ENCODE measurements around the gene NAGA. TPM values are rescaled to one million over a fixed set of nuclear protein-coding genes. Genes with fewer than 3 reads are reported as not detected.

The NAGA gene
- total and polyA plus RNA-seq, 2 donors (not counting 1 experiment from before 2014, with no cell fraction given), result 24.5 to 43.4 TPM

DNA sequence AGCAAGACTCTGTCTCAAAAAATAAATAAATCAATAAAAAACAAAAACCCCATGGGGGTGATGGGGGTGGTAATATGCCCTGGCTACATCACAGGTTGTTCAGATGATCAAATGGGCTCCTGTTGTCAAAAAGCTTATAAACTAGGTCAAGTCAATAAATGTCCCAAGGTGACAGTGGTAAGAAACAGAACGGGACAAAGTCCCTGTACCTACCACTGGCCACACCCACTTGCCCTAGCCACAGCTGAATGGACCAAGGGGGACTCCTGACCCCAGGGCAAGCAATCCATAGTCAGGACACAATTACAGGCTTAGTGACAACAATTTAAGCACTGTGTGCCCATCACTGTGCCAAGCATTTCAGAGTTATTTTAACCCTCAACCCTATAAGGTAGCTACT is 6.0 kb downstream of the NAGA start:
- H3K9ac ChIP-seq (ENCODE audit: insufficient read depth, low read length), result no peak overlapping the region
- DNase-seq (ENCODE audit: low read depth in 2 of 2), result no peak
- TF ChIP-seq EZH2 (IDR thresholded peaks at IDR 0.05; ENCODE audit: low read length, missing control alignments), result no peak
- TF ChIP-seq, protein P1, sequence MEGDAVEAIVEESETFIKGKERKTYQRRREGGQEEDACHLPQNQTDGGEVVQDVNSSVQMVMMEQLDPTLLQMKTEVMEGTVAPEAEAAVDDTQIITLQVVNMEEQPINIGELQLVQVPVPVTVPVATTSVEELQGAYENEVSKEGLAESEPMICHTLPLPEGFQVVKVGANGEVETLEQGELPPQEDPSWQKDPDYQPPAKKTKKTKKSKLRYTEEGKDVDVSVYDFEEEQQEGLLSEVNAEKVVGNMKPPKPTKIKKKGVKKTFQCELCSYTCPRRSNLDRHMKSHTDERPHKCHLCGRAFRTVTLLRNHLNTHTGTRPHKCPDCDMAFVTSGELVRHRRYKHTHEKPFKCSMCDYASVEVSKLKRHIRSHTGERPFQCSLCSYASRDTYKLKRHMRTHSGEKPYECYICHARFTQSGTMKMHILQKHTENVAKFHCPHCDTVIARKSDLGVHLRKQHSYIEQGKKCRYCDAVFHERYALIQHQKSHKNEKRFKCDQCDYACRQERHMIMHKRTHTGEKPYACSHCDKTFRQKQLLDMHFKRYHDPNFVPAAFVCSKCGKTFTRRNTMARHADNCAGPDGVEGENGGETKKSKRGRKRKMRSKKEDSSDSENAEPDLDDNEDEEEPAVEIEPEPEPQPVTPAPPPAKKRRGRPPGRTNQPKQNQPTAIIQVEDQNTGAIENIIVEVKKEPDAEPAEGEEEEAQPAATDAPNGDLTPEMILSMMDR (conservative IDR thresholded peaks at IDR 0.05 in 1 of 2, IDR thresholded peaks at IDR 0.05 in 1 of 2; ENCODE audit: low read depth in 1 of 2, low read length in 2 of 2), result no peak
- H3K4me2 ChIP-seq (ENCODE audit: extremely low read depth, insufficient read depth, low read length), result no peak overlapping the region
- no peaks in the 10 kb centered on the region for H3K27me3 ChIP-seq (ENCODE audit: control insufficient read depth, insufficient read depth, low read length)
- H3K4me3 ChIP-seq (replicated peaks in 1 of 4; ENCODE audit: control extremely low read depth in 1 of 4, insufficient read depth in 1 of 4, low read depth in 3 of 4, low read length in 4 of 4), result no peak overlapping the region
- no peaks in the 10 kb centered on the region for H3K4me1 ChIP-seq (ENCODE audit: control insufficient read depth, extremely low read depth, insufficient read depth, low read length)
- no peaks in the 10 kb centered on the region for H4K20me1 ChIP-seq (ENCODE audit: control insufficient read depth, extremely low read depth, insufficient read depth, low read length)
- no peaks in the 10 kb centered on the region for H3K79me2 ChIP-seq (ENCODE audit: control insufficient read depth, insufficient read depth, low read length)
- H2AFZ ChIP-seq (ENCODE audit: low read length), result no peak overlapping the region
- H3K36me3 ChIP-seq (ENCODE audit: control insufficient read depth, insufficient read depth, low read length), result peaks cover 14% of the 10 kb centered on the region
- H3K9me3 ChIP-seq (ENCODE audit: control insufficient read depth, insufficient read depth, low read depth, low read length), result no peaks in the 10 kb centered on the region
- H3K27ac ChIP-seq (ENCODE audit: insufficient read depth, low read length), result no peak overlapping the region

DNA sequence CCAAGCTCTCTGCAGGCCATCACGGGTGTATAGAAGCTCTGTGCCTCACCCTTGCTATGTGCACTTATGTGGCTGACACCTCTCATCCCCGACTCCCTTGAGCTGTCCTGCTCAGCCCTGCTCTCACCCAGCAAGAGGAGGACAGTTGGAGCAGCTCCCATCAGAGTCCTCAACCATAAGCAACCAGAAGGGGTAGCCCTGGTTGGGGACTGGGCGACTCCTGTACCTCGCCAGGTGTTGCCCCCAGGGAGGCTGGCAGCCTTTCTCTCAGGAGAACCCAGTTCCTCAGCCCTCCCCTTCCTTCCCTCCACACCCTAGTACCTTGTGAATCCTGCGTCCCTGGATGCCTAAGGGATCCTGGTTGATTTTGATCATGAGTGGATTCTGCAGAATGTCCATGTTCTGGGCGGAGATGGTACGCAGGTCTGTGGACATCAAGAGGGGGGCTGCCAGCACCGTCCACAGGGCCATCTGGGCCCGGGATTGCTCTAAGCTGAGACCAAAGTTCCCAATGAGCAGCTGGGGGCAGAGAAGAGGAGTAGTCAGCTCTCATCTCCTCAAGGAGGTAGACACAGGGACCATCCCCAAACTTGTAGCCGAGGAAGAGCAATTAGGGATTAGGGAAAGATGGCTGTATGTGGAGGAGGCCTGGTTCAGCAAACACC is 8.0 kb downstream of the NAGA start:
- H3K9me3 ChIP-seq (ENCODE audit: control insufficient read depth, insufficient read depth, low read depth, low read length), result no peaks in the 10 kb centered on the region
- H3K79me2 ChIP-seq (ENCODE audit: control insufficient read depth, insufficient read depth, low read length), result no peaks in the 10 kb centered on the region
- TF ChIP-seq EZH2 (IDR thresholded peaks at IDR 0.05; ENCODE audit: low read length, missing control alignments), result no peak
- TF ChIP-seq, protein P1 (conservative IDR thresholded peaks at IDR 0.05 in 1 of 2, IDR thresholded peaks at IDR 0.05 in 1 of 2; ENCODE audit: low read depth in 1 of 2, low read length in 2 of 2), result no peak
- no peaks in the 10 kb centered on the region for H3K4me1 ChIP-seq (ENCODE audit: control insufficient read depth, extremely low read depth, insufficient read depth, low read length)
- peaks cover 14% of the 10 kb centered on the region for H3K36me3 ChIP-seq (ENCODE audit: control insufficient read depth, insufficient read depth, low read length)
- H3K27me3 ChIP-seq (ENCODE audit: control insufficient read depth, insufficient read depth, low read length), result no peaks in the 10 kb centered on the region
- H3K27ac ChIP-seq (ENCODE audit: insufficient read depth, low read length), result no peak overlapping the region
- H4K20me1 ChIP-seq (ENCODE audit: control insufficient read depth, extremely low read depth, insufficient read depth, low read length), result no peaks in the 10 kb centered on the region
- H3K9ac ChIP-seq (ENCODE audit: insufficient read depth, low read length), result no peak overlapping the region
- no peak for DNase-seq (ENCODE audit: low read depth in 2 of 2)
- H3K4me2 ChIP-seq (ENCODE audit: extremely low read depth, insufficient read depth, low read length), result no peak overlapping the region
- no peak overlapping the region for H2AFZ ChIP-seq (ENCODE audit: low read length)
- no peak overlapping the region for H3K4me3 ChIP-seq (replicated peaks in 1 of 4; ENCODE audit: control extremely low read depth in 1 of 4, insufficient read depth in 1 of 4, low read depth in 3 of 4, low read length in 4 of 4)

DNA sequence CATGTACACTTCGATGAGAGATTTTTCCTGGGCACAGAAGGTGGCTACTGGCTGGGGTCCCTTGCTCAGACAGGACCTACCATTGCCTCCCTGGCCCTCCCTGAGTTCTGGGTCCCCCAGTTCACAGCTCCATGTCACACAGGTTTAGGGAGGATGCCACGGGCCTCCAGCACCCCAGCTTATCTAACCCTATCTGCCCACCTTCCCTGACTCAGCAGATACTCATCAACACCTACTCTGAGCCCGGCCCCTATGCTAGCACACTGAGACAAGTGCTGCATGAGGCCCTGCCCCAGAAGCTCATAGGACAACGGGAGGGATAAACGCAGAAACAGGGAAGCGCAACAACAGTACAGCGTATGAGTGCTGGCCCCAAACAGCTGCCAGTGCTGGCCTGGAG is 9.6 kb downstream of the NAGA start:
- H4K20me1 ChIP-seq (ENCODE audit: control insufficient read depth, extremely low read depth, insufficient read depth, low read length), result no peaks in the 10 kb centered on the region
- TF ChIP-seq, protein P1 (conservative IDR thresholded peaks at IDR 0.05 in 1 of 2, IDR thresholded peaks at IDR 0.05 in 1 of 2; ENCODE audit: low read depth in 1 of 2, low read length in 2 of 2), result no peak
- no peak for TF ChIP-seq EZH2 (IDR thresholded peaks at IDR 0.05; ENCODE audit: low read length, missing control alignments)
- no peaks in the 10 kb centered on the region for H3K4me1 ChIP-seq (ENCODE audit: control insufficient read depth, extremely low read depth, insufficient read depth, low read length)
- H3K36me3 ChIP-seq (ENCODE audit: control insufficient read depth, insufficient read depth, low read length), result peaks cover 12% of the 10 kb centered on the region
- H3K79me2 ChIP-seq (ENCODE audit: control insufficient read depth, insufficient read depth, low read length), result no peaks in the 10 kb centered on the region
- H3K27me3 ChIP-seq (ENCODE audit: control insufficient read depth, insufficient read depth, low read length), result no peaks in the 10 kb centered on the region
- H2AFZ ChIP-seq (ENCODE audit: low read length), result no peak overlapping the region
- H3K4me3 ChIP-seq (replicated peaks in 1 of 4; ENCODE audit: control extremely low read depth in 1 of 4, insufficient read depth in 1 of 4, low read depth in 3 of 4, low read length in 4 of 4), result no peak overlapping the region
- no peak overlapping the region for H3K4me2 ChIP-seq (ENCODE audit: extremely low read depth, insufficient read depth, low read length)
- DNase-seq (ENCODE audit: low read depth in 2 of 2), result no peak
- H3K27ac ChIP-seq (ENCODE audit: insufficient read depth, low read length), result no peak overlapping the region
- no peaks in the 10 kb centered on the region for H3K9me3 ChIP-seq (ENCODE audit: control insufficient read depth, insufficient read depth, low read depth, low read length)
- H3K9ac ChIP-seq (ENCODE audit: insufficient read depth, low read length), result no peak overlapping the region
